ENCODE data around the gene DGKI.

Gene DGKI

DNA sequence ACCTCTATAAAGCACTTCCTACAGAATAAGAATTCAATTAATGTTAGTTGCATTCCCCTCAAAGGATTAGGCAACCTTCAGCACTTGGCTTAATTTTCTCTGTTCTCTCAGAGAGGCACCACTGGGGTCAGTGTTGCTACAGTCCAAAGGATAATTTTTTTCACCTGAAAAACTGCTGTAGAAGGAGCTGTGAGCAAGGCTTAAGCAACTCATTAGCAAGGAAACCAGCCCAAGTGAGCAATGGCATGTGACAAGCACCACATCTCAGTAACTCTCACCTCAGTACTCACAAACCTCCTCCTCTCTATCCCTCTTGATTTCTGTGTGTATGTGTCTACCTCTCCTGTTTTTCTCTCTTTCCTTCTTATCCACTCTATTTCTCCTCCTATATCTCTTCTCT, 55.9 kb downstream of the DGKI start:
- in situ Hi-C loops (cut with HindIII; ENCODE audit: low pct_ligation_motif_present, low sequenced_read_pairs) = no loop called here
- no peaks in the 10 kb centered on the region for H3K27me3 ChIP-seq (replicated peaks)

DNA sequence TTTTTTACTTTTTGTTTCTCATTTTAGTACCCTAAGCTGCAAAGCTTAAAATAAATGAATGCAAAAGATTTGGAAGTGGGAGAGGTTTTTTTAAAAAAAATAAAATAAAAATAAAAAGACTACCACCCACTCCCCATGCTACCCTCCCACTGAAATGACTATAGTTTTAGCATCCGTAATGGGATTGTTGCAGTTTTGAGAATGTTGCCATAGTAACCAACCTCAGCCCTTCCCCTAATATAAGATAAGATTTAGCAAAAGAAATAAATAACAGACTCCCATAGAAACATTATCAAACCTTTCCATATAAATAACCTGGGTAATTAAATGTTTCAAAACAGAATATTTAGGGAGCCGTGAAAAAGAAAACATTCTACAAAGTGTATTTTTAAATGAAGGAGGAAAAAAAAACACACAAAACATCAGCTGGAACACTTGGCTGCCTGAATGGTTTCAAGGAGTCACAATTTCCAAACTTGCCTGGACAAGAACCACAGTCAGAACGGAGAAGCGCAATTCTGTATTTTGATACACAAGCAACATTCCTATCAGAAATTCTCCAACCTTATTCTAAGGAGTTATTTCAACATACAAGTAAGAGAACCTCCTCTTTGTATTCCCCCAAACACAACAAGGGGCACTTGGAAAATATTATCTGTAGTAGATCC, 57.4 kb downstream of the DGKI start:
- Histone ChIP-seq H3K36me3 (replicated peaks) (no peaks in the 10 kb centered on the region), H3K27ac (no peak overlapping the region), H3K4me3 (ENCODE audit: low read depth, low read length) (no peak overlapping the region), H3K27me3 (replicated peaks) (no peaks in the 10 kb centered on the region)
- TF ChIP-seq, protein P1, sequence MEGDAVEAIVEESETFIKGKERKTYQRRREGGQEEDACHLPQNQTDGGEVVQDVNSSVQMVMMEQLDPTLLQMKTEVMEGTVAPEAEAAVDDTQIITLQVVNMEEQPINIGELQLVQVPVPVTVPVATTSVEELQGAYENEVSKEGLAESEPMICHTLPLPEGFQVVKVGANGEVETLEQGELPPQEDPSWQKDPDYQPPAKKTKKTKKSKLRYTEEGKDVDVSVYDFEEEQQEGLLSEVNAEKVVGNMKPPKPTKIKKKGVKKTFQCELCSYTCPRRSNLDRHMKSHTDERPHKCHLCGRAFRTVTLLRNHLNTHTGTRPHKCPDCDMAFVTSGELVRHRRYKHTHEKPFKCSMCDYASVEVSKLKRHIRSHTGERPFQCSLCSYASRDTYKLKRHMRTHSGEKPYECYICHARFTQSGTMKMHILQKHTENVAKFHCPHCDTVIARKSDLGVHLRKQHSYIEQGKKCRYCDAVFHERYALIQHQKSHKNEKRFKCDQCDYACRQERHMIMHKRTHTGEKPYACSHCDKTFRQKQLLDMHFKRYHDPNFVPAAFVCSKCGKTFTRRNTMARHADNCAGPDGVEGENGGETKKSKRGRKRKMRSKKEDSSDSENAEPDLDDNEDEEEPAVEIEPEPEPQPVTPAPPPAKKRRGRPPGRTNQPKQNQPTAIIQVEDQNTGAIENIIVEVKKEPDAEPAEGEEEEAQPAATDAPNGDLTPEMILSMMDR (IDR thresholded peaks at IDR 0.05; ENCODE audit: low read depth, low read length, missing control alignments) = no peak
- no peak for DNase-seq
- in situ Hi-C loops (cut with HindIII; ENCODE audit: low pct_ligation_motif_present, low sequenced_read_pairs) = no loop called here

More for the DNA sequence above, 55.9 kb downstream of the DGKI start:
- Histone ChIP-seq H3K4me3 (ENCODE audit: low read depth, low read length) (no peak overlapping the region), H3K36me3 (replicated peaks) (no peaks in the 10 kb centered on the region), H3K27ac (no peak overlapping the region)
- no peak for DNase-seq
- TF ChIP-seq, protein P1 (IDR thresholded peaks at IDR 0.05; ENCODE audit: low read depth, low read length, missing control alignments) = no peak

DNA sequence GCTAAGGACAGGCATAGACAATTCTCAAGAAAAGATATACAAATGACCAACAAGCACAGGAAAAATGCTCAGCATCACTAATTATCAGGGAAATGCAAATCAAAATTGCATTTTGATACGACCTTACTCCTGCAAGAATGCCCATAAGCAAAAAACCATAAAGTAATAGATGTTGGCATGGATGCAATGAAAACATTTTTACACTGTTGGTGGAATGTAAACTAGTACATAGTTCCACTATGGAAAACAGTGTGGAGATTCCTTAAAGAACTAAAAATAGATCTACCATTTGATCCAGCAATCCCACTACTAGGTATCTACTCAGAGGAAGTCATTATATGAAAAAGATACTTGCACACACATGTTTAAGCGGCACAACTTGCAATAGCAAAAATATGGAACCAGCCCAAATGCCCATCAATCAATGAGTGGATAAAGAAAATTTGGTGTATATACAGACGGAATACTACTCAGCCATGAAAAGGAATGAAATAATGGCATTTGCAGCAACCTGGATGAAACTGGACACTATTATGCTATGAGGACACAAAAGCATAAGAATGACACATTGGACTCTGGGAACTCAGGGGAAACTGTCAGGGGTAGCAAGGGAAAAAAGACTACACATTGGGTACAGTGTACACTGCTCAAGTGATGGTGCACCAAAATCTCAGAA, 59.3 kb downstream of the DGKI start:
- in situ Hi-C loops (cut with HindIII; ENCODE audit: low pct_ligation_motif_present, low sequenced_read_pairs) = no loop called here
- H3K36me3 ChIP-seq (replicated peaks) = no peaks in the 10 kb centered on the region
- H3K27ac ChIP-seq = no peak overlapping the region
- no peak for DNase-seq
- TF ChIP-seq, protein P1 (IDR thresholded peaks at IDR 0.05; ENCODE audit: low read depth, low read length, missing control alignments) = no peak
- no peaks in the 10 kb centered on the region for H3K27me3 ChIP-seq (replicated peaks)
- no peak overlapping the region for H3K4me3 ChIP-seq (ENCODE audit: low read depth, low read length)

DNA sequence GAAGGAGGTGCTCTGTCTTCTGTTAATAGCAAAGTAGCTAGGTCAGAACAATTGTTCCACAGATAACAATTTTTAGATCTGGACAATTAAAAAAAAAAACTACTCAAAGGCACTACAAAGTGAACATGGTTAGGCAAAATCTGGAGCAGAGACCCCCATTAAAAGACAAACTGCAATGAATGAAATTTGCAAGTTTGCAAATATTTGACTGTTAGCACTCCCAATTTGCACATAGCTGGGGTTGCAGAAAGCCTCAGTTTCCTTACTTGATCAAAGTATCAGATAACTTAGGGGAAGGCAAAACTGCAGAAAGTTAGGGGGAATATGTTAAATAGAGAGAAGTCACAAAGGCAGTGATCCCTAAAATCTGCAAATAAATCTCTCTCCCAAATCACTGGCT, 68.3 kb downstream of the DGKI start:
- in situ Hi-C loops (cut with HindIII; ENCODE audit: low pct_ligation_motif_present, low sequenced_read_pairs) = no loop called here
- TF ChIP-seq, protein P1 (IDR thresholded peaks at IDR 0.05; ENCODE audit: low read depth, low read length, missing control alignments) = no peak

DNA sequence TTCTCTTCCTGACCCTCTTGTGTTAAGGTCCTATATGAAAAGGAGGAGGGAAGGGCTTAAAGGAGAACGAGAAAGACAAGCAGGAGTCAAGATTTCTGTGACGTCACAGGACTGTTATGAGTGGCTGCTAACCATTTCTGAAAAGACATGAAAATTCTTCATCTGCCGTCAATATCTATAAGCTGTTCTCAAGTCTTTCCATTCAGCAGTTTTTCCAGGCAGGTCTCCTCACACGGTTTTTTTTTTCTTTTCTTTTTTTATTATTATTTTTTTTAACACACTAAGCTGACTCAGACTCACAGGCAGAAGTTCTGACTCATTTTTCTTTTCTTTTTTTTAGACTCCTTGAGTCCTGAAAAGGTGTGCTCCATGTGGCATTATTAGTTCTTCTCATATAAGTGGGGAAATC, 72.0 kb downstream of the DGKI start:
- TF ChIP-seq, protein P1 (IDR thresholded peaks at IDR 0.05; ENCODE audit: low read depth, low read length, missing control alignments) = no peak
- in situ Hi-C loops (cut with HindIII; ENCODE audit: low pct_ligation_motif_present, low sequenced_read_pairs) = no loop called here

More for the DNA sequence above, 68.3 kb downstream of the DGKI start:
- Histone ChIP-seq H3K27me3 (replicated peaks) (no peaks in the 10 kb centered on the region), H3K4me3 (ENCODE audit: low read depth, low read length) (no peak overlapping the region), H3K36me3 (replicated peaks) (no peaks in the 10 kb centered on the region), H3K27ac (no peak overlapping the region)
- DNase-seq = no peak

More for the DNA sequence above, 72.0 kb downstream of the DGKI start:
- Histone ChIP-seq H3K27ac (peak overlapping the region; percentile 96), H3K27me3 (replicated peaks) (no peaks in the 10 kb centered on the region), H3K36me3 (replicated peaks) (no peaks in the 10 kb centered on the region), H3K4me3 (ENCODE audit: low read depth, low read length) (peak overlapping the region; percentile 18)
- peak; percentile 38 for DNase-seq

All from brain microvascular endothelial cell (primary cell).